Activated CD8-positive, alpha-beta T cell treated with anti-CD3 and anti-CD28 coated beads, Interleukin-2, amount 10 ng/mL, durations not matched to agents 7 days and 5 days (primary cell): ENCODE data around the gene CYP24A1. TPM values are rescaled to one million over a fixed set of nuclear protein-coding genes. Genes with fewer than 3 reads are reported as not detected.
"Not testable (repeated sequence)": the region's sequence is repeated elsewhere in the genome, so short reads cannot be mapped to it uniquely, and the experiment has no call there.

Experiments used
- ATAC-seq: fragments of 150-1000 bp; cut with Tn5 transposase; one replicate; pipeline ENCODE4 v1.10.0; 2021; ENCODE audit warnings: moderate library complexity
- CTCF ChIA-PET: fragments of 350-600 bp; sonication (Branson Sonifier 250); formaldehyde crosslinking; loops from one replicate; lab custom pipeline; 2021; ENCODE audit warnings: antibody characterized with exemption; lab: Charles Lee
- POLR2A ChIA-PET: fragments of 350-600 bp; sonication (Branson Sonifier 250); formaldehyde crosslinking; loops from one replicate; lab custom pipeline; 2021; ENCODE audit warnings: antibody characterized with exemption; lab: Charles Lee
- DNase-seq: peaks from one replicate; pipeline ENCODE4 v3.0.0-alpha.2; 2020
- H3K27ac Mint-ChIP-seq: one replicate; pipeline ENCODE4 v1.8.0; 2021; ENCODE audit warnings: mild to moderate bottlenecking, mixed read lengths
- H3K27me3 Mint-ChIP-seq: one replicate; pipeline ENCODE4 v1.8.0; 2021; ENCODE audit warnings: low read depth, mixed read lengths
- H3K36me3 Mint-ChIP-seq: one replicate; pipeline ENCODE4 v1.8.0; 2021; ENCODE audit warnings: low read depth, mixed read lengths
- H3K4me1 Mint-ChIP-seq: one replicate; pipeline ENCODE4 v1.8.0; 2021; ENCODE audit warnings: low read depth, mixed read lengths
- H3K4me3 Mint-ChIP-seq: one replicate; pipeline ENCODE4 v1.8.0; 2021; ENCODE audit warnings: mild to moderate bottlenecking, mixed read lengths
- H3K9me3 Mint-ChIP-seq: one replicate; pipeline ENCODE4 v1.8.0; 2022; ENCODE audit warnings: mixed read lengths; ENCODE audit not compliant: insufficient read depth
- total RNA-seq, 2 experiments: library from RNA; stranded (reverse); gene quantifications; one replicate each; pipeline ENCODE4 v1.2.3, GENCODE V29; 2021

CYP24A1 gene
- total RNA-seq, 2 experiments from 2014 or later: not detected

GRCh38 chr20:54138427-54138826 lies 35.4 kb downstream of the CYP24A1 start:
- peaks cover 2% of the 10 kb centered on the region for H3K27me3 Mint-ChIP-seq
- CTCF ChIA-PET: interaction anchor here (2.8 kb wide), 1 partner anchor 35 kb away, joined by 7 read pairs; no protein-coding TSS in a partner anchor
- no peaks in the 10 kb centered on the region for H3K9me3 Mint-ChIP-seq
- DNase-seq (no peak), ATAC-seq (no peak)
- H3K36me3 Mint-ChIP-seq: no peaks in the 10 kb centered on the region
- POLR2A ChIA-PET: no interaction called here
- H3K4me3 Mint-ChIP-seq: no peak overlapping the region
- H3K4me1 Mint-ChIP-seq: no peaks in the 10 kb centered on the region
- no peak overlapping the region for H3K27ac Mint-ChIP-seq

DNA sequence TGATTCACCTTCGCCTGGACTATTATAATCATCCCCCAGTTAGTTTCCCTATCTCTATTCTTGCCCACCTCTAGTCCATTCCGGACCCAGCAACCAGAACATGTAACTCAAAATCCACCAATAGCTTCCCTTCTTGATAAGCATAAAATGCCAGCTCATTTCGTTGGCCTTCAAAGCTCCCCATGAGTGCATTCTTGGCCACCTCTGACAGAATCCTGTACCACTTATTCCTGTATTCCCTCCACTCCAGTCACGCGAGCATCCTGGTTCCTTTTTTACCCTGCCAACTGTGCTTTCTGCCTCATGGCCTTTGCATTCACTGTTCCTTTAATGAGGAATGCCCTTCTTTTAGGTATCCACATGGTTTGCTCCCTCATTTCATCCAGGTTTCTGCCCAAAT lies 36.7 kb downstream of the CYP24A1 start:
- H3K27me3 Mint-ChIP-seq: peaks cover 2% of the 10 kb centered on the region
- H3K36me3 Mint-ChIP-seq: no peaks in the 10 kb centered on the region
- no peaks in the 10 kb centered on the region for H3K4me1 Mint-ChIP-seq
- H3K4me3 Mint-ChIP-seq: no peak overlapping the region
- ChIA-PET POLR2A (no interaction called here), CTCF (no interaction called here)
- DNase-seq: no peak
- no peak overlapping the region for H3K27ac Mint-ChIP-seq
- ATAC-seq: no peak
- H3K9me3 Mint-ChIP-seq: no peaks in the 10 kb centered on the region

DNA sequence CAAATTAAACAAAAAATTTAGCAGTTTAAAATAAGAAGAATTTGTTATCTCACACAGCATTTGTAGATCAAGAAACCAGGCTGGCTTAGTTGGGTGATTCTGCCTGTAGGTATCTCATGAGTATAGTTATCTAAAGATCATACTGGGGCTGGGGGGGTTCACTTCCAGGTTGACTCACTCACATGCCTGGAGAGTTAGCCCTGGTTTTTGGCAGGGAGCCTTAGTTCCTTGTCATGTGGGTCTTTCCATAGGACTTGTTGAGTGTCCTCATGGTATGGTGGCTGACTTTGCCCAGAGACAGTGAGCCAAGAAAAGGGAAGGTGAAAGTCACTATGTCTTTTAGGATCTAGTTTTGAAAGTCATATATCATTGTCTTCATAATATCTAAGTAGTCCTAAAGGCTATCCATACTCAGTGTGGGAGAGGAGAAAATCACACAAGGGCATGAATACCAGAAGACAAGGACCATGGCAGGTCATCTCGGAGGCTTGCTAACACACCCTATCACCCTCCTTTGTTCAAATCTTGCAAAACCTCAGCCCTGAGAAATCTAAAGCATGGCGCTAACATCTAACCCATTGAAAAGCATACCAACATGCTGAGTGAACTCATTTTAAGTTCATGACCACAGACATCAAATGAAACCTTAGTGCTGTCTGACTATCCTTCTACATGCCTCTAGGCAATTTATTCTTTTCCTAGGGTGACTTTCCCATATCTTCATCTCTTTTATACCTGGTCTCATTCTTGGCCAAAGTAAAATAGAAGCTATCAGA lies 39.2 kb downstream of the CYP24A1 start:
- Mint-ChIP-seq H3K27ac (no peak overlapping the region), H3K9me3 (no peaks in the 10 kb centered on the region), H3K36me3 (no peaks in the 10 kb centered on the region), H3K4me1 (no peaks in the 10 kb centered on the region), H3K27me3 (peaks cover 2% of the 10 kb centered on the region), H3K4me3 (no peak overlapping the region)
- ATAC-seq (no peak), DNase-seq (no peak)
- ChIA-PET CTCF (interaction anchor here (1.5 kb wide), 1 partner anchor 37 kb away, joined by 3 read pairs; no protein-coding TSS in a partner anchor), POLR2A (no interaction called here)

DNA sequence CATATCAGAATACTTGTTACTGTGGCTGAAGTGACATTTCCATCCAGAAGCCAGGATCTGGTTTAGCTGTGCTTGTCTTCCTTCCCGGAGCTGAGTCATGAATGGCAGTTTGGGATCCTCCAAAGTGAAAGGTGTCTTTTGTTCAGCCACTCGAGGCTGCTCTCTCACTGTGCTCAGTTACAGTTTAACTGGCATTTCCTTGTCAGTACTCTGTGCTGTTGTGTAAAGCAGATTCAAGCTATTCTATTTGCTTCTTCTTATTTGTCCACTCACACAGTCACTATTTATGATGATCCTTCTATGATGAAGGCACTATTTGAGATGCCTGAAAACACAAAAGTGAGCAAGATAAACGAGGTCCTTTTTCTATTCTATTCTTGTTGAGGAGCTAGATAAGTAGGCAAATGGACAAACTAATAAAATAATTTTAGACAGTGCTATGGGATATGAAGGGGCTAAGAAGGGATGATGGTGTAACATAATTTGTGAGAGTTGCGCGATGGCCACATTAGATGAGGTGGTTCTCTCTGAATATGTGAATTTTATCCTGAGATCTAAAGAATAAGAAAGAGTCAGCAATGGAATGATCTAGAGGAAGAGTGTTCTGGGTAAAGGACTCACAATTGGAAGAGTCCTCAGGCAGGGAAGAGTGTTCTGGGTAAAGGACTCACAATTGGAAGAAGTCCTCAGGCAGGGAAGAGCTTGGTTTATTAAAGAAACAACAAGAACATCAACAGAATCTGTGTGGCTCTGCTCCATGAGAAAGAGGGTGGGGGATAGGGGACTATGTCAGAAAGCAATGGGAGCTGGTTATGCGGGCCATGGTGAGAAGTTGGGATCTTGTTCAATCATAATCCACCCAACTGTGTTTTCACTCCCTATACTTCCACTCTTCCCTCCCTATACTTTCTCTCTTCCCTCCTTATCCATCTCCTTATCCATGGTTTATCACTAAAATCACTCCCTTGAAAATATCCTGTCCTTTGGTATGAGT lies 40.1 kb downstream of the CYP24A1 start:
- Mint-ChIP-seq H3K4me1 (no peaks in the 10 kb centered on the region), H3K36me3 (no peaks in the 10 kb centered on the region), H3K9me3 (no peaks in the 10 kb centered on the region), H3K27ac (no peak overlapping the region), H3K4me3 (no peak overlapping the region), H3K27me3 (no peaks in the 10 kb centered on the region)
- ChIA-PET CTCF (interaction anchor here (1.3 kb wide), 1 partner anchor 68 kb away, joined by 3 read pairs; no protein-coding TSS in a partner anchor), POLR2A (no interaction called here)
- DNase-seq (no peak), ATAC-seq (no peak)

- no peak overlapping the region for H3K27ac Mint-ChIP-seq
- ATAC-seq (no peak), DNase-seq (no peak)
- no peaks in the 10 kb centered on the region for H3K9me3 Mint-ChIP-seq
- H3K36me3 Mint-ChIP-seq: no peaks in the 10 kb centered on the region
- H3K4me1 Mint-ChIP-seq: no peaks in the 10 kb centered on the region
- CTCF ChIA-PET: interaction anchor here (1.3 kb wide), 1 partner anchor 69 kb away, joined by 3 read pairs; no protein-coding TSS in a partner anchor
- no peak overlapping the region for H3K4me3 Mint-ChIP-seq
- H3K27me3 Mint-ChIP-seq: no peaks in the 10 kb centered on the region
- POLR2A ChIA-PET: no interaction called here
Observed at GRCh38 chr20:54132612-54133433, 41.0 kb downstream of the CYP24A1 start.

- ATAC-seq (no peak), DNase-seq (no peak)
- POLR2A ChIA-PET: no interaction called here
- H3K27ac Mint-ChIP-seq: no peak overlapping the region
- CTCF ChIA-PET: no interaction called here
- H3K27me3 Mint-ChIP-seq: no peaks in the 10 kb centered on the region
- no peaks in the 10 kb centered on the region for H3K9me3 Mint-ChIP-seq
- H3K36me3 Mint-ChIP-seq: no peaks in the 10 kb centered on the region
- H3K4me1 Mint-ChIP-seq: no peaks in the 10 kb centered on the region
- no peak overlapping the region for H3K4me3 Mint-ChIP-seq
Observed at GRCh38 chr20:54131675-54132611, 41.8 kb downstream of the CYP24A1 start.

DNA sequence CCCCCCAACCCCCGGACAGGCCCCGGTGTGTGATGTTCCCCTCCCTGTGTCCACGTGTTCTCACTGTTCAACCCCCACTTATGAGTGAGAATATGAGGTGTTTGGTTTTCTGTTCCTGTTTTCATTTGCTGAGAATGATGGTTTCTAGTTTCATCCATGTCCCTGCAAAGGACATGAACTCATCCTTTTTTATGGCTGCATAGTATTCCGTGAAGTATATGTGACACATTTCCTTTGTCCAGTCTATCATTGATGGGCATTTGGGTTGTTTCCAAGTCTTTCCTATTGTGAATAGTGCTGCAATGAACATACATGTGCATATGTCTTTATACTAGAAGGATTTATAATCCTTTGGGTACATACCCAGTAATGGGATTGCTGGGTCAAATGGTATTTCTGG lies 42.7 kb downstream of the CYP24A1 start:
- DNase-seq, CTCF ChIA-PET, POLR2A ChIA-PET, H3K4me3 Mint-ChIP-seq, ATAC-seq, H3K36me3 Mint-ChIP-seq, H3K27ac Mint-ChIP-seq, H3K9me3 Mint-ChIP-seq, H3K4me1 Mint-ChIP-seq, H3K27me3 Mint-ChIP-seq: not testable (repeated sequence)

- no peaks in the 10 kb centered on the region for H3K27me3 Mint-ChIP-seq
Observed at GRCh38 chr20:54129350-54129749, 44.4 kb downstream of the CYP24A1 start.

DNA sequence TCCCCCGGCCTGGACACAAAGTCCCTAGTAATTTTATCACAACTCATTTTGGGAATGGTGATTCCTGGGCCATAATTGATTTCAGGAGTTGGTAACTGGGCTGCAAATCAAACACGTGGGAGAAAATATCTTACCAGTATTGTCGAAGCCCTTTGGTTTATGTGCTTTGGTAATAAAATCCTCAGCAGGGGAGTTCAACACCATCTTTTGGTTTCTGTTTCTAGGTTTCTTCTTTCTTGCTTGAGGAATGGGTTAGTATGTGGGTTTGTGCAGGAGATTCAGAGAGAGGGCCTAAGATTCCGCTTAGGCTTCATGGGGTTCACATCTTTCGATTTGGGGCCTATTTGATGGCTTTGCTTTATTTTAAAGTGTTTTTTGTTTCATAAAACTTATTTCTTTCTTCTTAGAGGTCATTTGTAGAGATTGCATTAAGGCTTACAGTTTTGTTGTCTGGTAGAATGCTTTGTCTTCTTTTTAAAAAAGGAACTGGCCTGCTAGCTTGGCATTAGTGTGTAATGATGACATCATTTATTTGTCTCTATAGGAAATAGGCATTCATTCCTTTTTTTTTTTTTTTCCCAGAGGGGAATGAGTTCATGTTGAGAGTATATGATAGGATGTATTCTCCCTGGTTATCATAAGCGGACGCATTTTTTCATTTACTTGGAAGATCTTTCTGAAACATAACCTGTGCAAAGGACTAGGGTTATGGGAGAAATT lies 45.8 kb downstream of the CYP24A1 start:
- Mint-ChIP-seq H3K9me3 (no peaks in the 10 kb centered on the region), H3K36me3 (no peaks in the 10 kb centered on the region), H3K27ac (no peak overlapping the region), H3K4me1 (no peaks in the 10 kb centered on the region), H3K4me3 (no peak overlapping the region), H3K27me3 (no peaks in the 10 kb centered on the region)
- ATAC-seq: no peak
- CTCF ChIA-PET: no interaction called here
- POLR2A ChIA-PET: interaction anchor here (0.6 kb wide), 1 partner anchor 62 kb away, joined by 3 read pairs; no protein-coding TSS in a partner anchor
- no peak for DNase-seq

More at GRCh38 chr20:54129350-54129749, 44.4 kb downstream of the CYP24A1 start:
- DNase-seq (no peak), ATAC-seq (no peak)
- Mint-ChIP-seq H3K4me3 (no peak overlapping the region), H3K9me3 (no peaks in the 10 kb centered on the region), H3K36me3 (no peaks in the 10 kb centered on the region), H3K4me1 (no peaks in the 10 kb centered on the region), H3K27ac (no peak overlapping the region)
- ChIA-PET CTCF (no interaction called here), POLR2A (no interaction called here)
